Smooth muscle cell (in vitro differentiated cells): ENCODE data around the gene CHRM1. TPM values are rescaled to one million over a fixed set of nuclear protein-coding genes. Genes with fewer than 3 reads are reported as not detected.

Source experiments
- DNase-seq: peaks from one replicate; lab custom pipeline; 2025; ENCODE audit not compliant: unreplicated experiment; lab: John Stamatoyannopoulos, UW
- H2AFZ ChIP-seq: fragments of 200-600 bp; sonication (generic); 2 replicates; pipeline ENCODE4 v1.6.0; 2016; ENCODE audit warnings: antibody characterized with exemption, low read depth, mild to moderate bottlenecking
- H3F3A ChIP-seq: fragments of 200-600 bp; sonication (generic); 2 replicates; pipeline ENCODE4 v1.6.0; 2017; ENCODE audit warnings: antibody characterized with exemption, low read depth
- H3K27ac ChIP-seq: fragments of 200-600 bp; sonication (generic); 2 replicates; pipeline ENCODE4 v1.5.1; 2016; ENCODE audit warnings: low read depth, mild to moderate bottlenecking
- H3K27me3 ChIP-seq: fragments of 200-600 bp; sonication (generic); 2 replicates; pipeline ENCODE4 v1.6.1; 2016; ENCODE audit warnings: low read depth, mild to moderate bottlenecking
- H3K36me3 ChIP-seq: fragments of 200-600 bp; sonication (generic); 2 replicates; pipeline ENCODE4 v1.5.1; 2016; ENCODE audit warnings: low read depth
- H3K4me1 ChIP-seq: fragments of 200-600 bp; sonication (generic); 2 replicates; pipeline ENCODE4 v1.5.1; 2016; ENCODE audit warnings: low read depth
- H3K4me2 ChIP-seq: fragments of 200-600 bp; sonication (generic); 2 replicates; pipeline ENCODE4 v1.6.0; 2016; ENCODE audit warnings: mild to moderate bottlenecking
- H3K4me3 ChIP-seq: fragments of 200-600 bp; sonication (generic); 2 replicates; pipeline ENCODE4 v1.5.1; 2016; ENCODE audit warnings: mild to moderate bottlenecking
- H3K79me2 ChIP-seq: fragments of 200-600 bp; sonication (generic); 2 replicates; pipeline ENCODE4 v1.6.0; 2016; ENCODE audit warnings: low read depth, mild to moderate bottlenecking
- H3K9ac ChIP-seq: fragments of 200-600 bp; sonication (generic); 2 replicates; pipeline ENCODE4 v1.6.0; 2016; ENCODE audit warnings: low read depth
- H3K9me3 ChIP-seq: fragments of 200-600 bp; sonication (generic); replicated peaks from 2 replicates; pipeline ENCODE4 v1.5.1; 2016; ENCODE audit warnings: low read depth
- H4K20me1 ChIP-seq: fragments of 200-600 bp; sonication (generic); 2 replicates; pipeline ENCODE4 v1.6.0; 2016; ENCODE audit warnings: low read depth
- CTCF ChIP-seq: fragments of 200-600 bp; sonication (generic); IDR thresholded peaks from 2 replicates; pipeline ENCODE4 v1.5.1; 2017; ENCODE audit warnings: borderline replicate concordance, mild to moderate bottlenecking, antibody characterized with exemption; ENCODE audit not compliant: insufficient read depth, poor library complexity, severe bottlenecking
- WGBS: methylation state at CpG from one replicate; pipeline ENCODE4 v1.1.7; 2016; ENCODE audit warnings: low lambda C conversion rate; 5-methylcytosine and 5-hydroxymethylcytosine counted together
- polyA plus RNA-seq: library from polyadenylated mRNA; unstranded; fragments of >200 nt; fragmentation: Nextera tagmentation; extraction: Ambion mirVana; gene quantifications from 2 replicates; pipeline ENCODE4 v1.2.1, GENCODE V29; 2016
- total RNA-seq: library from RNA; depleted of rRNA; stranded (reverse); fragments of >200 nt; gene quantifications from 2 replicates; pipeline ENCODE4 v1.2.3, GENCODE V29; 2014

The CHRM1 gene
- total and polyA plus RNA-seq, 2 experiments from 2014 or later = not detected

GRCh38 chr11:62882431-62882749 lies 38.8 kb downstream of the CHRM1 start:
- Histone ChIP-seq H3K4me2 (peak overlapping the region; percentile 86), H4K20me1 (peaks cover 50% of the 10 kb centered on the region), H3F3A (peaks cover 53% of the 10 kb centered on the region), H3K9ac (peak overlapping the region; percentile 99), H3K27me3 (no peaks in the 10 kb centered on the region), H3K4me1 (peaks cover 28% of the 10 kb centered on the region), H2AFZ (no peak overlapping the region), H3K36me3 (peaks cover 9% of the 10 kb centered on the region), H3K79me2 (peaks cover 65% of the 10 kb centered on the region), H3K4me3 (peak overlapping the region; percentile 81), H3K27ac (peak overlapping the region; percentile 100), H3K9me3 (no peaks in the 10 kb centered on the region)
- no peak for TF ChIP-seq CTCF
- WGBS = 32% methylated on average over 6 of the region's 6 CpGs
- no peak for DNase-seq

GRCh38 chr11:62881579-62882430 lies 39.4 kb downstream of the CHRM1 start:
- 16% methylated on average over 6 of the region's 21 CpGs for WGBS
- H3K4me2 ChIP-seq = peak overlapping the region; percentile 86
- no peak for TF ChIP-seq CTCF
- H3K27ac ChIP-seq = peak overlapping the region; percentile 100
- peak; percentile 95 for DNase-seq
- H3K79me2 ChIP-seq = peaks cover 59% of the 10 kb centered on the region
- H3K9me3 ChIP-seq = no peaks in the 10 kb centered on the region
- peaks cover 44% of the 10 kb centered on the region for H4K20me1 ChIP-seq
- peak overlapping the region; percentile 99 for H3K9ac ChIP-seq
- peak overlapping the region; percentile 81 for H3K4me3 ChIP-seq
- no peaks in the 10 kb centered on the region for H3K27me3 ChIP-seq
- peaks cover 9% of the 10 kb centered on the region for H3K36me3 ChIP-seq
- no peak overlapping the region for H2AFZ ChIP-seq
- H3F3A ChIP-seq = peaks cover 47% of the 10 kb centered on the region
- peaks cover 28% of the 10 kb centered on the region for H3K4me1 ChIP-seq

GRCh38 chr11:62880803-62881578 lies 40.2 kb downstream of the CHRM1 start, which contains the start of gene SLC3A2:
SLC3A2 (plus strand) TSS chr11:62880896; CDS start chr11:62881024, 128 bp downstream.
- peaks cover 28% of the 10 kb centered on the region for H3K4me1 ChIP-seq
- H3K9ac ChIP-seq = peak within 1 kb of the TSS; percentile 99
- no peaks in the 10 kb centered on the region for H3K9me3 ChIP-seq
- peaks cover 45% of the 10 kb centered on the region for H3F3A ChIP-seq
- under 1% methylated on average over 63 of the region's 69 CpGs for WGBS
- peak within 1 kb of the TSS; percentile 100 for H3K27ac ChIP-seq
- H3K27me3 ChIP-seq = no peaks in the 10 kb centered on the region
- H4K20me1 ChIP-seq = peaks cover 36% of the 10 kb centered on the region
- peak; percentile 76 for TF ChIP-seq CTCF
- H3K79me2 ChIP-seq = peaks cover 53% of the 10 kb centered on the region
- H3K4me3 ChIP-seq = peak within 1 kb of the TSS; percentile 81
- H3K36me3 ChIP-seq = peaks cover 9% of the 10 kb centered on the region
- DNase-seq = peak; percentile 95
- H2AFZ ChIP-seq = peak within 1 kb of the TSS; percentile 40
- H3K4me2 ChIP-seq = peak within 1 kb of the TSS; percentile 86
